ENCODE results near the gene BRMS1L. TPM values are rescaled to one million over a fixed set of nuclear protein-coding genes. Genes with fewer than 3 reads are reported as not detected.
A peak's percentile ranks its signal among the peaks of the same experiment; 100 is the strongest.
"Not testable (repeated sequence)": the region's sequence is repeated elsewhere in the genome, so short reads cannot be mapped to it uniquely, and the experiment has no call there.

Gene BRMS1L
- total and polyA plus RNA-seq, 9 of the 15 experiments (the other 6 are each of a cell fraction or from before 2014, with no cell fraction given) = 1.2 to 4.7 (median 3.3) TPM

- DNase-seq (ENCODE audit: extremely low read depth in 1 of 4, low spot score in 3 of 4) = peak; percentile 75 to 93 (median 81)
- Histone ChIP-seq H3K4me2 (ENCODE audit: insufficient read depth, low read length) (peak within 1 kb of the TSS; percentile 86), H3K79me2 (ENCODE audit: control insufficient read depth, insufficient read depth, low read length) (peaks cover 10% of the 10 kb centered on the region), H3K9ac (ENCODE audit: insufficient read depth in 1 of 2, low read depth in 2 of 2, low read length in 2 of 2) (peak within 1 kb of the TSS; percentile 64 to 88), H3K27ac (ENCODE audit: extremely low read depth, low read depth, low read length) (peak within 1 kb of the TSS; percentile 64), H3K4me3 (peak within 1 kb of the TSS; percentile 63), H2AFZ (ENCODE audit: low read depth, low read length) (peak within 1 kb of the TSS; percentile 85)
- POLR2A ChIA-PET = interaction anchor here (0.5 to 1.1 kb wide), 3 partner anchors 9 to 25 kb away, joined by 3 to 4 read pairs (median 3); no protein-coding TSS in a partner anchor
- H4K20me1 ChIP-seq (replicated peaks; ENCODE audit: control insufficient read depth, insufficient read depth, low read length); BruUV-seq (replicated peaks); H3K9me3 ChIP-seq (replicated peaks; ENCODE audit: control insufficient read depth, insufficient read depth, low read depth, low read length); H3K4me1 ChIP-seq (replicated peaks in 1 of 2; ENCODE audit: control insufficient read depth in 2 of 2, insufficient read depth in 2 of 2, low read length in 2 of 2); intact Hi-C loops (cut with micrococcal nuclease); in situ Hi-C loops (cut with MboI); H3K27me3 ChIP-seq (ENCODE audit: control insufficient read depth in 2 of 2, insufficient read depth in 2 of 2, low read length in 2 of 2); H3K36me3 ChIP-seq (ENCODE audit: control insufficient read depth, insufficient read depth, low read length); H3K9me1 ChIP-seq (ENCODE audit: control insufficient read depth, insufficient read depth, low read length); TF ChIP-seq ZBTB40 (CRISPR knock-in tag; IDR thresholded peaks at IDR 0.05); MYC (CRISPR knock-in tag; IDR thresholded peaks at IDR 0.05; ENCODE audit: borderline replicate concordance, low read depth): not testable (repeated sequence)
- peak; percentile 100 for ATAC-seq
- CTCF ChIA-PET (ENCODE audit: low intra/inter-chr PET ratio) = interaction anchor here (0.6 kb wide), 1 partner anchor 1477 kb away, joined by 3 read pairs; no protein-coding TSS in a partner anchor
- under 1% methylated on average over 29 of the region's 66 CpGs for WGBS (ENCODE audit: insufficient coverage, low coverage, missing lambda C conversion rate)
- peak; percentile 97 for FAIRE-seq
- TF ChIP-seq KAT7 (CRISPR knock-in tag; IDR thresholded peaks at IDR 0.05; ENCODE audit: borderline replicate concordance) = peak; percentile 44; the same call in 1 of the 2 replicates
- TF ChIP-seq POLR2AphosphoS5 (IDR thresholded peaks at IDR 0.05; ENCODE audit: control insufficient read depth, insufficient read depth, low read depth, low read length) = peak; percentile 42; the same call in 1 of the 2 replicates
- TF ChIP-seq NRF1 (conservative IDR thresholded peaks at IDR 0.05 in 1 of 2, IDR thresholded peaks at IDR 0.05 in 1 of 2) = peak; percentile 65 to 73
- TF ChIP-seq RBBP5 (IDR thresholded peaks at IDR 0.05; ENCODE audit: borderline replicate concordance, insufficient read depth, low read length, poor library complexity, severe bottlenecking) = peak; percentile 67
- TF ChIP-seq KDM5B (IDR thresholded peaks at IDR 0.05; ENCODE audit: insufficient replicate concordance, low read depth, low read length) = peak; percentile 72
- peak; percentile 26; the same call in 1 of the 2 replicates for TF ChIP-seq ZBTB40 (IDR thresholded peaks at IDR 0.05)
- TF ChIP-seq MYC (IDR thresholded peaks at IDR 0.05; ENCODE audit: low read depth, low read length) = peak; percentile 28; the same call in 1 of the 2 replicates
Measured at GRCh38 chr14:35808638-35809563, 17.2 kb upstream of the BRMS1L start, which contains the start of gene RALGAPA1. Gene RALGAPA1, minus strand, starts transcription at chr14:35809295. Its CDS starts 460 bp downstream, at chr14:35808835.

All from K562 (cell line).